Measurements from ENCODE around the gene RASSF5. TPM values are rescaled to one million over a fixed set of nuclear protein-coding genes. Genes with fewer than 3 reads are reported as not detected.

Gene RASSF5
- total RNA-seq, 1 experiment from 2014 or later, result 12.4 TPM

DNA sequence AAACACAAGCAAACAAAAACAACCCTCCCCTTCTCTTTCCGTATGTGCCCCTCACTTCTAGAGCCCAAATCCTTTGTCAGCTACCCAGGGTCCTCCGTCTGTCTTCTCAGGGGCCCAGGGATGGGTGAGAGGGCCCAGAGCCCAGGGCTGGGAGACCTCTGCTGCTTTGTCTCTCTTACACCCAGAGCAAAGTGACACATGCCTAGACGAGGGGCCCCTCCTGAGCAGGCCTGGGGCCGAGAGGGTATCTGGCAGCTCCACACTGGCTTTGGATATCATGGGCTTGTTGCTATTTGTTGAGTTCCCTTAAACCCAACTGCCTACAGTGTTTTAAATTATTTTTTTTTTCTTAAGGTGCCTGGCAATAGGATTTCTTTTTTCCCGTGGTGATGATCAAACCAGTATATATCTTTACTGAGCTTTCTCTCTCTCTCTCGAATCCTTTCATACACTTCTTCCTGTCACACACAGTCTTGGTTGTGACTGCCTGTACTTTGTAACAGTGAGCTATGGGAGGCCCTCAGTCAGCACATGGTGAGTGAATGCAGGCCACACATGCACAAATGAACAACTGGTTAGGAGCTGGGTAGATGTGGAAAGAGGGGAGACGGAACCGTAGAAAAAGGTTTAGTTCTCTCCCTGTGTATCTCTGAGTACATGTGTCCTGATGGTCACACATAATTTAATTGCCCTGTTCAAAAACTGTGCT, 14.5 kb downstream of the RASSF5 start:
- intact Hi-C loops (cut with micrococcal nuclease; ENCODE audit: unreplicated experiment), result no loop called here
- H3K4me2 ChIP-seq, result peak overlapping the region; percentile 28
- H3K4me3 ChIP-seq, result no peak overlapping the region
- no peaks in the 10 kb centered on the region for H3K9me2 ChIP-seq (ENCODE audit: insufficient read depth)
- CTCF ChIA-PET, result interaction anchor here (0.8 kb wide), 1 partner anchor 90 kb away, joined by 4 read pairs; the partner anchor contains the start of gene EIF2D
- H4K20me1 ChIP-seq (ENCODE audit: insufficient read depth), result no peaks in the 10 kb centered on the region
- no peaks in the 10 kb centered on the region for H3K9me3 ChIP-seq (ENCODE audit: insufficient read depth, low read depth)
- peaks cover 16% of the 10 kb centered on the region for H3F3A ChIP-seq (ENCODE audit: insufficient read depth, low read depth)
- TF ChIP-seq, protein P1, sequence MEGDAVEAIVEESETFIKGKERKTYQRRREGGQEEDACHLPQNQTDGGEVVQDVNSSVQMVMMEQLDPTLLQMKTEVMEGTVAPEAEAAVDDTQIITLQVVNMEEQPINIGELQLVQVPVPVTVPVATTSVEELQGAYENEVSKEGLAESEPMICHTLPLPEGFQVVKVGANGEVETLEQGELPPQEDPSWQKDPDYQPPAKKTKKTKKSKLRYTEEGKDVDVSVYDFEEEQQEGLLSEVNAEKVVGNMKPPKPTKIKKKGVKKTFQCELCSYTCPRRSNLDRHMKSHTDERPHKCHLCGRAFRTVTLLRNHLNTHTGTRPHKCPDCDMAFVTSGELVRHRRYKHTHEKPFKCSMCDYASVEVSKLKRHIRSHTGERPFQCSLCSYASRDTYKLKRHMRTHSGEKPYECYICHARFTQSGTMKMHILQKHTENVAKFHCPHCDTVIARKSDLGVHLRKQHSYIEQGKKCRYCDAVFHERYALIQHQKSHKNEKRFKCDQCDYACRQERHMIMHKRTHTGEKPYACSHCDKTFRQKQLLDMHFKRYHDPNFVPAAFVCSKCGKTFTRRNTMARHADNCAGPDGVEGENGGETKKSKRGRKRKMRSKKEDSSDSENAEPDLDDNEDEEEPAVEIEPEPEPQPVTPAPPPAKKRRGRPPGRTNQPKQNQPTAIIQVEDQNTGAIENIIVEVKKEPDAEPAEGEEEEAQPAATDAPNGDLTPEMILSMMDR (conservative IDR thresholded peaks at IDR 0.05), result no peak
- TF ChIP-seq EZH2 (IDR thresholded peaks at IDR 0.05; ENCODE audit: low read depth), result no peak
- no TSS peak for BruUV-seq (replicated peaks)
- no peak for DNase-seq
- H3K36me3 ChIP-seq (ENCODE audit: low read depth), result no peaks in the 10 kb centered on the region
- no peak overlapping the region for H3K27ac ChIP-seq
- H3K27me3 ChIP-seq (ENCODE audit: insufficient read depth, low read depth), result no peaks in the 10 kb centered on the region
- peaks cover 23% of the 10 kb centered on the region for H3K4me1 ChIP-seq (replicated peaks; ENCODE audit: insufficient read depth)
- POLR2A ChIA-PET (ENCODE audit: unreplicated experiment), result no interaction called here
- H2AFZ ChIP-seq, result no peak overlapping the region
- no peaks in the 10 kb centered on the region for H3K79me2 ChIP-seq (ENCODE audit: low read depth)

DNA sequence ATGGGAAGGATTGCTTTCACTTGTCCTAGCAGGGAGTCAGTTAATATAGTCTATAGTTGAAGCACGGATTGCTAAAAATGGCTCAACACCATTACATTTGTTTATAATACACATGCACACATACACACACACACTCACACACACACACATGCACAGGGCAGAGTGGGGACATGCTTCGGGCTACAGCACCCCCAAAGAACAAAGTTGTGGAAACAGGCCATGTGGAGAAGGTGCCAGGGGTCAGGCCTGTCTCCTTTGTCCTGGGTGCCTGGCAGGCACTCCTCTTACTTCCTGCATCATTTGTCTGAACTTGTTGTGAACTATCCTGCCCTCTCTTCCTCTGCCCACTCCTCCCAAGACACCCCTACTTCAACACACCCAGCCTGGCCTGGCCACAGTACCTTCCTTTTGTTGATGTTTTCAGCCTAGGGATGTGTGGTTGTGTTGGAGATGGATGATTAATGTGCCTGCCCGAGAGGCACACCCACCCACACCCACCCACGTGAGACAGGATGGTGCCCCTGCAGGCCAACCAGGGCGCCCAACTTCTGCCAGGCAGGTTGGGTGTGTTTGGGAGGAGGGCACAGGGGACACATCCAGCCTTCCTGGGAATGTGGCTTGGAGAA, 17.5 kb downstream of the RASSF5 start:
- intact Hi-C loops (cut with micrococcal nuclease; ENCODE audit: unreplicated experiment), result loop anchor here (1.0 kb wide), 1 partner anchor 12 kb away; no protein-coding TSS in a partner anchor
- no TSS peak for BruUV-seq (replicated peaks)
- POLR2A ChIA-PET (ENCODE audit: unreplicated experiment), result no interaction called here
- H3K27me3 ChIP-seq (ENCODE audit: insufficient read depth, low read depth), result no peaks in the 10 kb centered on the region
- DNase-seq, result peak; percentile 56 to 66
- H3K4me3 ChIP-seq, result no peak overlapping the region
- peak overlapping the region; percentile 21; the same call in 1 of the 2 replicates for H3K4me2 ChIP-seq
- no peak overlapping the region for H3K27ac ChIP-seq
- H4K20me1 ChIP-seq (ENCODE audit: insufficient read depth), result no peaks in the 10 kb centered on the region
- H3K9me3 ChIP-seq (ENCODE audit: insufficient read depth, low read depth), result no peaks in the 10 kb centered on the region
- peaks cover 16% of the 10 kb centered on the region for H3F3A ChIP-seq (ENCODE audit: insufficient read depth, low read depth)
- no peaks in the 10 kb centered on the region for H3K9me2 ChIP-seq (ENCODE audit: insufficient read depth)
- no peaks in the 10 kb centered on the region for H3K36me3 ChIP-seq (ENCODE audit: low read depth)
- TF ChIP-seq, protein P1 (conservative IDR thresholded peaks at IDR 0.05), result no peak
- CTCF ChIA-PET, result interaction anchor here (0.6 kb wide), 1 partner anchor 74 kb away, joined by 4 read pairs; no protein-coding TSS in a partner anchor
- H3K79me2 ChIP-seq (ENCODE audit: low read depth), result no peaks in the 10 kb centered on the region
- no peak overlapping the region for H2AFZ ChIP-seq
- peaks cover 23% of the 10 kb centered on the region for H3K4me1 ChIP-seq (replicated peaks; ENCODE audit: insufficient read depth)

DNA sequence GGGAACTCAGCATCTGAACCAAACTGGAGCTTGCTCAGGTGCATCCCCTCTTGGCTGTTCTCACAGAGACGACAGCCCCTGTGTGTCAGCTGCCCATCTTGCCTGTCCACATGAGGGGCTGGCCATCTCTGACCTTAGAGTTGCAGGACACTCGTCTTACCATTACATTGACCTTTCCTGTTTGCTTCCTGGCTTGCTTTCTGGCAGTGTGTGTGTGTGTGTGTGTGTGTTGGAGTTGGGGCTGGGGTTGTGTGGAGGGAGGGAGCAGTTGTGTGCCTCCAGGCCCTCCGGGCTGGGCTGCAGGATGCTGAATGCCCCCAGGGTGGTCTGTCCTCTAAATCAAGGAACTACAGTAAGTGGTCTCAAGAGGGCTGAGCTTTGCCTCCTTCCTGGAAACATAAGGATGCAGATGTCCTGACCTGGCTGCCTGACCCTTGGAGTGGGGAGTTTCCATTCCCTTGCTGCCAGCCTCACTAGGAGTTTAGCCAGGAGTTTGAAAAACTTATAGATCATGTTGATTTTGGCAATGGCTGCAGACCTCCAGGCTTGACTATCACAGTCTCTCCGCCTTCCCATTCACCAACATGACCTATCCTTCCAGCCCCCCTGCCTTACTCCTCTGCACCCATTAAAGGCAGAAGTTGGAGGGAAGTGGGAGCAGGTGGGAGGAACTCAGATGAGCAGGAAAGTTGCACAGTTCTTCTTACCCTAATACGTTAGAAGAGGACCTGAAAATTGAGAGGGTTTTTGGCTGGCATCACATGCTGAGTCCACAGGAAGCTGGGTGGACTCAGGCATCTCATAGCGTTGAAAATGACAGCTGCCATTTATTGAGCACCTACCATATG, 19.0 kb downstream of the RASSF5 start:
- intact Hi-C loops (cut with micrococcal nuclease; ENCODE audit: unreplicated experiment), result no loop called here
- no peaks in the 10 kb centered on the region for H3K27me3 ChIP-seq (ENCODE audit: insufficient read depth, low read depth)
- no peak overlapping the region for H3K27ac ChIP-seq
- no peaks in the 10 kb centered on the region for H3K36me3 ChIP-seq (ENCODE audit: low read depth)
- CTCF ChIA-PET, result interaction anchor here (0.5 kb wide), 1 partner anchor 19 kb away, joined by 3 read pairs; no protein-coding TSS in a partner anchor
- no peak overlapping the region for H2AFZ ChIP-seq
- no peak overlapping the region for H3K4me3 ChIP-seq
- no peak overlapping the region for H3K4me2 ChIP-seq
- no peaks in the 10 kb centered on the region for H3K79me2 ChIP-seq (ENCODE audit: low read depth)
- no peak for DNase-seq
- H3F3A ChIP-seq (ENCODE audit: insufficient read depth, low read depth), result peaks cover 8% of the 10 kb centered on the region; the same call in 1 of the 2 replicates
- peaks cover 14% of the 10 kb centered on the region for H3K4me1 ChIP-seq (replicated peaks; ENCODE audit: insufficient read depth)
- no peak for TF ChIP-seq EZH2 (IDR thresholded peaks at IDR 0.05; ENCODE audit: low read depth)
- TF ChIP-seq, protein P1 (conservative IDR thresholded peaks at IDR 0.05), result no peak
- no peaks in the 10 kb centered on the region for H3K9me2 ChIP-seq (ENCODE audit: insufficient read depth)
- H3K9me3 ChIP-seq (ENCODE audit: insufficient read depth, low read depth), result no peaks in the 10 kb centered on the region
- no peaks in the 10 kb centered on the region for H4K20me1 ChIP-seq (ENCODE audit: insufficient read depth)
- no TSS peak for BruUV-seq (replicated peaks)
- POLR2A ChIA-PET (ENCODE audit: unreplicated experiment), result no interaction called here

All from PC-9 (cell line).